CD4-positive, alpha-beta T cell treated with Interleukin-1 beta for 1 hour (primary cell): ENCODE measurements around the gene MCM8.

ENCODE experiments used
- DNase-seq, 2 donors: peaks; one replicate each; pipeline ENCODE4 v3.0.0-alpha.2; 2020 to 2022

MCM8 gene

DNA sequence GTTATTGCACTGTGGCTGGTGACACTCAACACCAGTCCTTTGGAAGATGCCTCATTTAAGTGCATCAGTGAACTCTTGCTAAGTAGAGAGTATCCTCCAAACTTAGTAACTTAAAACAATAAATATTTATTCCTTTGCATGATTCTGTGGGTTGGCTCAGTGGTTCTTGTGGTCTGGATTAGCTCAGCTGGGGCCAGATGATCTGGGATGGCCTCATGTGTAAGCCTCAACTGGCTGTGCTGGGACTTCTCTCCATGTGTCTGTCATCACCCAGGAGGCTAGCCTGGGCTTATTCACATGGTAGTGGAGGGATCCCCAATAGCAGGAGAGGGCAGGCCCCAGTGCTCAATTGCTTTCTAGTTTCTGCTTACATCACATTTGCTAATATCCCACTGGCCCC lies 95.1 kb downstream of the MCM8 start:
- no peak for DNase-seq

DNA sequence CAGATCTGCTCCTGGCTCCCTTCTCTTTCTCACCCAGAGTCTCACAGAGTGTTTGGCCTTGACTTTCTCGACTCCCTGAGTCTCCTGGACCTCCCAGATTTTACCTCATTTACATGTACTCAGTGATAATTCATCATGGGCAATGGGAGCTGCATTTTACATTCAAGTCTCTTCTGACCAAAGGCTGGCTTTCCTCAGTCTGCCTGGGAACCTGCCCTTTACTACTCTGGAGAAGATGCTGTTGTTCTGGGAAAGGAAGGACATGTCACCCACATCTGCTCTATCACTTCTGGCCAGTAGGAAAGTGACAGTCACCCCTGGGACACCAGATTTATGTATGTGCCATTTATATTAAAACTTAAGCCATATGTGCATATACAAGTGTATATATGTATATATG lies 96.0 kb downstream of the MCM8 start:
- DNase-seq = no peak

DNA sequence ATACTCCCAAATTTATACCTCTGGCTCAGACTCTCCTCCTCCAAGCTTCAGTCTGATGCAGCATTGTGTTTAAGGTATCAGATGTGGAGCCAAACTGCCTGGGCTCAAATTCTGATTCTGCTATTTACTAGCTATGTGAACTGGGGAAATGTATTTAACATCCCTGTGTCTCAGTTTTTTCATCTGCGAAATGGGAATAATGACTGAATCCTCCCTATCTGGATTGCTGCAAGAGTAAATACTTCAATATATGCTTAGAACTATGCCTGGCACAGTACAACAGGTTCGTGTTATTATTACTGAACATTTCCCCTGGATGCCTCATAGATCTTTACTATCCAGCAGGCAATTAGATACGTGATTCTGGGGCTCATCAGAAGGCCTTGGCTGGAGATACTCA lies 97.9 kb downstream of the MCM8 start:
- DNase-seq = no peak
